A549 (cell line): ENCODE measurements around the gene MS4A18. TPM values are rescaled to one million over a fixed set of nuclear protein-coding genes. Genes with fewer than 3 reads are reported as not detected.
"Not testable (repeated sequence)": the region's sequence is repeated elsewhere in the genome, so short reads cannot be mapped to it uniquely, and the experiment has no call there.

Experiments used
- ATAC-seq, 2 experiments: fragments of 200-7000 bp in 1 of 2; fragments of >200 bp in 1 of 2; cut with Nextera tagmentation in 1 of 2; cut with Tn5 transposase in 1 of 2; 3 replicates each; pipeline versions ENCODE4 v1.8.0 to v1.9.1; 2018 to 2020; ENCODE audit warnings: mild to moderate bottlenecking in 1 of 2, moderate library complexity in 1 of 2
- CTCF ChIA-PET: fragments of 300-600 bp; sonication (Branson Sonifier 250); formaldehyde crosslinking; extraction: SDS; loops from one replicate; lab custom pipeline; 2021; ENCODE audit warnings: antibody characterized with exemption, inconsistent platforms; lab: Yijun Ruan, JAX
- POLR2A ChIA-PET: fragments of 350-600 bp; formaldehyde crosslinking; extraction: SDS; loops from one replicate; lab custom pipeline; 2021; ENCODE audit warnings: antibody characterized with exemption, inconsistent platforms; lab: Yijun Ruan, JAX
- DNase-seq, 2 experiments: peaks; one replicate each; pipeline versions ENCODE4 v3.0.0 to v3.0.0-alpha.2; 2011 to 2016; ENCODE audit warnings: low read depth in 1 of 2, low spot score in 1 of 2
- FAIRE-seq: peaks from 2 replicates; lab custom pipeline; 2011; peaks lifted over from hg19 to GRCh38; lab: Jason Lieb, UNC
- H3K27ac ChIP-seq, 2 experiments: fragments of >200 bp; sonication (Bioruptor Twin); formaldehyde crosslinking; 3 replicates each; pipeline ENCODE4 v1.5.1; 2016 to 2017
- H3K4me1 ChIP-seq: fragments of >200 bp; sonication (Bioruptor Twin); formaldehyde crosslinking; 3 replicates; pipeline ENCODE4 v1.6.1; 2016
- H3K4me2 ChIP-seq: fragments of >200 bp; sonication (Bioruptor Twin); formaldehyde crosslinking; 3 replicates; pipeline ENCODE4 v1.6.1; 2016
- H3K4me3 ChIP-seq: fragments of >200 bp; sonication (Bioruptor Twin); formaldehyde crosslinking; 3 replicates; pipeline ENCODE4 v1.5.1; 2016
- H3K9me3 ChIP-seq: fragments of >200 bp; sonication (Bioruptor Twin); formaldehyde crosslinking; 3 replicates; pipeline ENCODE4 v1.6.1; 2016
- CBX2 ChIP-seq: fragments of 200-600 bp; sonication (generic); IDR thresholded peaks from 2 replicates; pipeline ENCODE4 v1.6.1; 2016; ENCODE audit warnings: low read depth, mild to moderate bottlenecking, borderline replicate concordance
- CBX8 ChIP-seq: fragments of 200-600 bp; sonication (generic); IDR thresholded peaks from 2 replicates; pipeline ENCODE4 v1.6.1; 2016
- EP300 ChIP-seq, 2 experiments: fragments of >200 bp; sonication (Bioruptor Twin); formaldehyde crosslinking; IDR thresholded peaks; 2 replicates in 1 of 2; 3 replicates in 1 of 2; pipeline ENCODE4 v1.6.1; 2016 to 2017
- FOSB ChIP-seq: fragments of 250-450 bp; sonication (Bioruptor Pico); IDR thresholded peaks from 2 replicates; pipeline ENCODE4 v1.5.0; 2020; ENCODE audit warnings: mild to moderate bottlenecking, moderate library complexity
- HDAC2 ChIP-seq: fragments of 200-600 bp; sonication (generic); IDR thresholded peaks from 2 replicates; pipeline ENCODE4 v1.6.1; 2016
- HOXA7 ChIP-seq: fragments of 250-450 bp; sonication (Bioruptor Pico); IDR thresholded peaks from 2 replicates; pipeline ENCODE4 v1.5.0; 2020; ENCODE audit warnings: mild to moderate bottlenecking, moderate library complexity
- JUN ChIP-seq, 2 experiments: fragments of >200 bp; sonication (Bioruptor Twin); formaldehyde crosslinking; IDR thresholded peaks; 2 replicates in 1 of 2; 3 replicates in 1 of 2; pipeline ENCODE4 v1.6.1; 2016 to 2017
- KDM5A ChIP-seq: fragments of 200-600 bp; sonication (generic); IDR thresholded peaks from 2 replicates; pipeline ENCODE4 v1.6.1; 2016; ENCODE audit warnings: antibody characterized with exemption, mild to moderate bottlenecking
- MAFK ChIP-seq: fragments of 450-650 bp; IDR thresholded peaks from 2 replicates; pipeline ENCODE4 v1.6.1; 2014; ENCODE audit not compliant: partially characterized antibody
- MAZ ChIP-seq: fragments of 150-350 bp; IDR thresholded peaks from 2 replicates; pipeline ENCODE4 v1.6.1; 2014; ENCODE audit warnings: antibody characterized with exemption, low read depth, low read length, borderline replicate concordance
- NFE2L2 ChIP-seq: fragments of 150-350 bp; conservative IDR thresholded peaks from 2 replicates; pipeline ENCODE4 v1.6.1; 2014; ENCODE audit warnings: low read length
- PHF8 ChIP-seq: fragments of 200-600 bp; sonication (generic); IDR thresholded peaks from 2 replicates; pipeline ENCODE4 v1.6.1; 2016; ENCODE audit warnings: low read depth, mild to moderate bottlenecking, antibody characterized with exemption, moderate library complexity, borderline replicate concordance
- SREBF2 ChIP-seq: fragments of 450-650 bp; IDR thresholded peaks from 2 replicates; pipeline ENCODE4 v1.6.1; 2014; ENCODE audit warnings: mild to moderate bottlenecking, moderate library complexity
- TFCP2L1 ChIP-seq: fragments of 250-450 bp; sonication (Bioruptor Pico); IDR thresholded peaks from 2 replicates; pipeline ENCODE4 v1.5.0; 2021; ENCODE audit warnings: mild to moderate bottlenecking
- ZC3H11A ChIP-seq: fragments of 450-650 bp; IDR thresholded peaks from 2 replicates; pipeline ENCODE4 v1.6.1; 2014; ENCODE audit warnings: antibody characterized with exemption, mild to moderate bottlenecking
- WGBS: methylation state at CpG from one replicate; pipeline ENCODE4 v1.1.6; 2017; ENCODE audit errors: missing lambda C conversion rate; 5-methylcytosine and 5-hydroxymethylcytosine counted together
- polyA plus RNA-seq, 4 experiments: library from polyadenylated mRNA; depleted of rRNA in 3 of 4; stranded (reverse); fragments of >200 nt; fragmentation: RNase III in 1 of 4; extraction: RNeasy Plus Mini Kit Qiagen cat#74134 plus additional on column Dnase treatment in 1 of 4; gene quantifications; 2 replicates in 3 of 4; 3 replicates in 1 of 4; pipeline ENCODE4 v1.2.3, GENCODE V29; 2011 to 2017
- TF ChIP-seq, protein P1 (sequence below): IDR thresholded peaks from 2 replicates; pipeline ENCODE4 v1.6.1; 2012; ENCODE audit warnings: low read depth, borderline replicate concordance

The MS4A18 gene
- polyA plus RNA-seq, 2 of the 4 experiments (the other 2 are of a cell fraction): not detected

- H3K4me3 ChIP-seq: no peak overlapping the region
- H3K4me1 ChIP-seq: no peaks in the 10 kb centered on the region
- POLR2A ChIA-PET: no interaction called here
- FAIRE-seq (no peak), ATAC-seq (no peak), DNase-seq (no peak)
- no peak overlapping the region for H3K4me2 ChIP-seq
- 45% methylated on average over 19 of the region's 19 CpGs for WGBS
- TF ChIP-seq TFCP2L1 (CRISPR knock-in tag): no peak
- TF ChIP-seq, protein P1, sequence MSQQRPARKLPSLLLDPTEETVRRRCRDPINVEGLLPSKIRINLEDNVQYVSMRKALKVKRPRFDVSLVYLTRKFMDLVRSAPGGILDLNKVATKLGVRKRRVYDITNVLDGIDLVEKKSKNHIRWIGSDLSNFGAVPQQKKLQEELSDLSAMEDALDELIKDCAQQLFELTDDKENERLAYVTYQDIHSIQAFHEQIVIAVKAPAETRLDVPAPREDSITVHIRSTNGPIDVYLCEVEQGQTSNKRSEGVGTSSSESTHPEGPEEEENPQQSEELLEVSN: no peak
- TF ChIP-seq EP300 (IDR thresholded peaks at IDR 0.05): no peak
- H3K27ac ChIP-seq: no peak overlapping the region
- CTCF ChIA-PET: interaction anchor here (1.1 to 1.8 kb wide), 6 partner anchors 9 to 412 kb away, joined by 3 to 8 read pairs (median 4); no protein-coding TSS in a partner anchor
- no peaks in the 10 kb centered on the region for H3K9me3 ChIP-seq
Measured at GRCh38 chr11:60757231-60757800, 32.8 kb downstream of the MS4A18 start.

DNA sequence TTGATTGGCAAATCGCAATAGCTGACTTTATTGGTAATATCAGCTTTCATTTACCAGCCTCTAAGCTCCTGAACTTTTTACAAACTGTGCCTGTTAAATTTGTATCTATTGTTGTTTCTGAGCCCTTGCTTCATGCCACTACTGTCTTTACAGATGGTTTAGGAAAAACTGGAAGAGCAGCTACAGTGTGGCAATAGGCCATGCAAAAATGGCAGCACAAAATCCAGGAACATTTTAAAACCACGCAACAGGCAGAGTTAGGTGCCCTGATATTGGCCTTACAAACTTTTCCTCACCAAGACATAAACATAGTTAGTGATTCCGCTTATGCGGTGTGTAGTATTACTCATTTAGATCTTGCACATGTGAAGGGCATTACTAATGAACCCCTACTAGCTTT, 34.2 kb downstream of the MS4A18 start:
- CTCF ChIA-PET: interaction anchor here (1.5 kb wide), 1 partner anchor 17 kb away, joined by 9 read pairs; no protein-coding TSS in a partner anchor
- 55% methylated on average over 4 of the region's 4 CpGs for WGBS
- POLR2A ChIA-PET: not testable (repeated sequence)

GRCh38 chr11:60759438-60760225, 35.1 kb downstream of the MS4A18 start:
- POLR2A ChIA-PET, DNase-seq: not testable (repeated sequence)

More for the DNA sequence above, 34.2 kb downstream of the MS4A18 start:
- FAIRE-seq, H3K9me3 ChIP-seq, H3K27ac ChIP-seq, ATAC-seq, DNase-seq, H3K4me3 ChIP-seq, H3K4me1 ChIP-seq, H3K4me2 ChIP-seq: not testable (repeated sequence)

DNA sequence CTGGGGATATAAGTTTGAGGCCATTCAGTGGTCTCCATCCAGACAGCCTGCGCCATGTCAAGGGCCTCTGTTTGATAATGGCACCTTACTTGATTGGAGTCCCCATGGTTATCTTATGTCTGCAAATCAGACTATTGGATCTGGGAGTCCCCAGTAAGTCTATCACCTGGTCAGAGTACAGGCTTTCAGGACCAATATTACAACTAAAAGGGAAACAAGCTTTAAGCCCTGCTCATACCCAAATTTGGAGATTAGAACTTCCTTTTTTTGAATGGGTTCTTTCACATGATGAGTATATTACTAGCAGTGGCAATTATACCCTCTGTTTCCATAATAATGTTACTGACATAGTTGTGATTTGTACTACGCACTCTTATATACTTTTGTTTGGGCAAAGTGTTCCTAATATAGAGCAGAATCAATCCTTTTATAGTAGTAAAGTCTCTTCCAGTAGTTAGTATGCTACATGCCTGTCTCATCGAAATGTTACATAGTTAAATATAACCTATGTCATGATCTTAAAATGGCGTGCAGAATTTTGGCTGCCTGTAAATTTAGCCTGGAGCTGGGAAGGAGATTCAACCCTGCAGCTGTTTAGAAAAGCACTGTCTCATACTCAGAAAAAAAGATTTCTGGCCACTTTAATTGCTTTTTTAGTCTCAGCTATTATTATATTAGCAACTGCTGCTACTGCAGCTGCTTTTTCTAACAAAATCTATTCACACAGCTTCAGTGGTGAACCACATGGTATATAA, 37.1 kb downstream of the MS4A18 start:
- no peak overlapping the region for H3K27ac ChIP-seq
- ATAC-seq (no peak), FAIRE-seq (no peak), DNase-seq (no peak)
- H3K4me1 ChIP-seq: no peaks in the 10 kb centered on the region
- no peak overlapping the region for H3K4me3 ChIP-seq
- H3K9me3 ChIP-seq: no peaks in the 10 kb centered on the region
- whole genome bisulfite sequencing: 22% methylated on average over 4 of the region's 4 CpGs
- H3K4me2 ChIP-seq: no peak overlapping the region
- ChIA-PET CTCF (interaction anchor here (1.2 to 8.1 kb wide), 7 partner anchors 8 to 54 kb away, joined by 3 to 129 read pairs (median 5); no protein-coding TSS in a partner anchor), POLR2A (no interaction called here)
- no peak for TF ChIP-seq SREBF2
- TF ChIP-seq CBX2: no peak
- TF ChIP-seq JUN (IDR thresholded peaks at IDR 0.05): no peak
- no peak for TF ChIP-seq MAZ
- TF ChIP-seq ZC3H11A: no peak
- no peak for TF ChIP-seq HDAC2
- TF ChIP-seq FOSB (CRISPR knock-in tag): no peak
- TF ChIP-seq KDM5A: no peak
- no peak for TF ChIP-seq HOXA7 (CRISPR knock-in tag)
- TF ChIP-seq PHF8: no peak
- TF ChIP-seq CBX8: no peak
- TF ChIP-seq NFE2L2: no peak
- no peak for TF ChIP-seq EP300 (IDR thresholded peaks at IDR 0.05)

More at GRCh38 chr11:60759438-60760225, 35.1 kb downstream of the MS4A18 start:
- H3K9me3 ChIP-seq, H3K4me2 ChIP-seq, H3K4me1 ChIP-seq, H3K4me3 ChIP-seq, ATAC-seq, FAIRE-seq, H3K27ac ChIP-seq: not testable (repeated sequence)
- WGBS: 34% methylated on average over 22 of the region's 22 CpGs
- peak; percentile 19 for TF ChIP-seq MAFK
- CTCF ChIA-PET: interaction anchor here (0.9 kb wide), 1 partner anchor 13 kb away, joined by 3 read pairs; no protein-coding TSS in a partner anchor
